Measurements from ENCODE around the gene KRTAP10-4.
"Not testable (repeated sequence)": the region's sequence is repeated elsewhere in the genome, so short reads cannot be mapped to it uniquely, and the experiment has no call there.

KRTAP10-4 gene

GRCh38 chr21:44573630-44574456 is at the start of gene KRTAP10-4:
KRTAP10-4 (plus strand) TSS chr21:44573729; CDS start chr21:44573759, 30 bp downstream.
- not testable (repeated sequence) for H3K27me3 ChIP-seq (replicated peaks; ENCODE audit: control insufficient read depth, insufficient read depth, low read length)

GRCh38 chr21:44524414-44525371 is 48.8 kb upstream of the KRTAP10-4 start:
- DNase-seq (ENCODE audit: extremely low read depth, insufficient read length): no peak
- TF ChIP-seq, protein P1, sequence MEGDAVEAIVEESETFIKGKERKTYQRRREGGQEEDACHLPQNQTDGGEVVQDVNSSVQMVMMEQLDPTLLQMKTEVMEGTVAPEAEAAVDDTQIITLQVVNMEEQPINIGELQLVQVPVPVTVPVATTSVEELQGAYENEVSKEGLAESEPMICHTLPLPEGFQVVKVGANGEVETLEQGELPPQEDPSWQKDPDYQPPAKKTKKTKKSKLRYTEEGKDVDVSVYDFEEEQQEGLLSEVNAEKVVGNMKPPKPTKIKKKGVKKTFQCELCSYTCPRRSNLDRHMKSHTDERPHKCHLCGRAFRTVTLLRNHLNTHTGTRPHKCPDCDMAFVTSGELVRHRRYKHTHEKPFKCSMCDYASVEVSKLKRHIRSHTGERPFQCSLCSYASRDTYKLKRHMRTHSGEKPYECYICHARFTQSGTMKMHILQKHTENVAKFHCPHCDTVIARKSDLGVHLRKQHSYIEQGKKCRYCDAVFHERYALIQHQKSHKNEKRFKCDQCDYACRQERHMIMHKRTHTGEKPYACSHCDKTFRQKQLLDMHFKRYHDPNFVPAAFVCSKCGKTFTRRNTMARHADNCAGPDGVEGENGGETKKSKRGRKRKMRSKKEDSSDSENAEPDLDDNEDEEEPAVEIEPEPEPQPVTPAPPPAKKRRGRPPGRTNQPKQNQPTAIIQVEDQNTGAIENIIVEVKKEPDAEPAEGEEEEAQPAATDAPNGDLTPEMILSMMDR (IDR thresholded peaks at IDR 0.05; ENCODE audit: insufficient read depth, low read length, poor library complexity, severe bottlenecking): no peak
- H3K4me3 ChIP-seq (replicated peaks; ENCODE audit: low read depth, low read length): no peak overlapping the region

More at GRCh38 chr21:44573630-44574456, at the start of gene KRTAP10-4:
- not testable (repeated sequence) for H3K4me3 ChIP-seq (replicated peaks; ENCODE audit: low read depth, low read length); H3K36me3 ChIP-seq (ENCODE audit: control insufficient read depth, insufficient read depth, low read length); DNase-seq (ENCODE audit: extremely low read depth, insufficient read length)

DNA sequence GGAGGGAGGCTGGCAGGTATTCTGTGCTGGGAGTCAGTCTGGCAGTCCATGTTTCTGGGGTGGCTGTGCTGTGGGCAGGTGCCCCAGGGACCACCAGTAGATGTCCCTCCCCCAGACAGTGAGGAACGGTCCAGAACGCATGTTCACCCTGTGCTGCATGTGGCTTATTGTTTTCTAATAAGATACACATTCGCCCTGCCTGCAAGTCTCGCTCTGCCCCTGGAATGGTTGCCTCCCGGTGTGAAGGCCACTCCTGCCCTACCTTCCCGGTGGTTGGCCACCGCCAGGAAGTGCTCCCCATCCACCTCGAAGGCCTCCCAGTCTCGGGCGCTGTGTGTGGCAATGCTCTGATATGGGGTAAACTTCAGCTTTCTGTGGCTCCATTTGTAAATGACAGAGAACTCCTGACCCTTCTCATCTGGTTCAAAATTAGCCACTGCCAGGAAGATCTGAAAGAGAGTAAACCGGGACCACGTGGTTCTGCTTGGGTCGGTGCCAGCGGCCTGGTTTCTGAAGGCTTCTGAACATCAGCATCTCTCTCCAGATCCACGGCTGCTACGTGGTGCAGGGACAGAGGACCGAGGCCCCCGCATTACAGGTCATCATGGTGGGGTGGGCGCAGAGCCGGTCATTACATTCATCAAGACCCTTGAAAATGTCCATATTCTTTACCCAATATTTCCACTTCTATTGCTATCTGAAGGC is 48.0 kb upstream of the KRTAP10-4 start:
- H3K4me3 ChIP-seq (replicated peaks; ENCODE audit: low read depth, low read length): no peak overlapping the region
- no peaks in the 10 kb centered on the region for H3K36me3 ChIP-seq (ENCODE audit: control insufficient read depth, insufficient read depth, low read length)
- TF ChIP-seq, protein P1 (IDR thresholded peaks at IDR 0.05; ENCODE audit: insufficient read depth, low read length, poor library complexity, severe bottlenecking): no peak
- no peak for DNase-seq (ENCODE audit: extremely low read depth, insufficient read length)
- no peaks in the 10 kb centered on the region for H3K27me3 ChIP-seq (replicated peaks; ENCODE audit: control insufficient read depth, insufficient read depth, low read length)

More at GRCh38 chr21:44524414-44525371, 48.8 kb upstream of the KRTAP10-4 start:
- Histone ChIP-seq H3K36me3 (ENCODE audit: control insufficient read depth, insufficient read depth, low read length) (no peaks in the 10 kb centered on the region), H3K27me3 (replicated peaks; ENCODE audit: control insufficient read depth, insufficient read depth, low read length) (no peaks in the 10 kb centered on the region)

DNA sequence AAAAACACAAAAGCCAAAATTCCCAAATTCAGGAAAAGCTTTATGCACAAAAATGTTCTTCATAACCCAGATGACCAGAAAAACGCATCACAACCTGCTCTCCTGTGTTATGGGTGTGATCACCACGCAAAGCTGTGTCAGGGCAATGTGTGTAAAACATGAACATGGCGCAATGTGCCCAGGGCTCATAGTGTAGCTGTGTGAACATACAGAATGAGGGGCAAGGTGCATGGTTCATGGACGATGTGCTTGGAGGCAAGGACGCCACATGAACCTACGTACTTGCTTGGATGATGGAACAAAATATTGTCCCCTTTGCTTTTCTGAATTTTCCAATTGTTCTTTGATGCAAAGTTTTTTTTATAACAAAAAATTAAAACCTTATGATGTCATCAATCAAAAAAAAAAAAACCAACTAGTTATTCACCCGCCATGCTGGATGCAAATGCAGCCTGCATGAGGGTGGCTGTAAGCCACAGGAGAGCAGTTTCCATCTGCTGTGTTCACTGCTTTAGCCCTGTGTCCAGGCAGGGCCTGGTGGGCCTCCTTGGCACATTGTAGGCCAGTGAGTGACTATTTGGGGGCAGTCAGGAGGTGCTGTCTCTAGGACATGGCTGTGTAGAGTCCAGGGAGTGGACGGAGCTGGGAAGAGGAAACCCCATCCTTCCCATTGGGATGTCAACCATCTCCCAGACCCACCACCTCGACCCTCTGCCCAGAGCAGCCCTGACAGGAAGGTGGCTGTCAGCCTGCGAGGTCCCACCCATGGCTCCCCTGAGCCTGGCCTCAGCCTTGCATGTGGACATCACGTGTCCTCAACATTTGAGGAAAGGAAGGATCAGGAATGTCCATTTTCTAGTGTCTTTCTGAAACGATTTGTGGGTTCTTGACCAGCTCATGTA is 47.2 kb upstream of the KRTAP10-4 start:
- DNase-seq (ENCODE audit: extremely low read depth, insufficient read length): no peak
- TF ChIP-seq, protein P1 (IDR thresholded peaks at IDR 0.05; ENCODE audit: insufficient read depth, low read length, poor library complexity, severe bottlenecking): no peak
- Histone ChIP-seq H3K36me3 (ENCODE audit: control insufficient read depth, insufficient read depth, low read length) (no peaks in the 10 kb centered on the region), H3K4me3 (replicated peaks; ENCODE audit: low read depth, low read length) (no peak overlapping the region), H3K27me3 (replicated peaks; ENCODE audit: control insufficient read depth, insufficient read depth, low read length) (no peaks in the 10 kb centered on the region)

- Histone ChIP-seq H3K27me3 (replicated peaks; ENCODE audit: control insufficient read depth, insufficient read depth, low read length) (no peaks in the 10 kb centered on the region), H3K36me3 (ENCODE audit: control insufficient read depth, insufficient read depth, low read length) (no peaks in the 10 kb centered on the region), H3K4me3 (replicated peaks; ENCODE audit: low read depth, low read length) (no peak overlapping the region)
- TF ChIP-seq, protein P1 (IDR thresholded peaks at IDR 0.05; ENCODE audit: insufficient read depth, low read length, poor library complexity, severe bottlenecking): no peak
- no peak for DNase-seq (ENCODE audit: extremely low read depth, insufficient read length)
These were observed 46.2 kb upstream of the KRTAP10-4 start for GRCh38 chr21:44527156-44527982.
